NCI-H1092 (cell line): ENCODE data around the gene TP53BP2.
A peak's percentile ranks its signal among the peaks of the same experiment; 100 is the strongest.
"Not testable (repeated sequence)": the region's sequence is repeated elsewhere in the genome, so short reads cannot be mapped to it uniquely, and the experiment has no call there.

Experiments used
- DNase-seq: peaks from one replicate; lab custom pipeline; 2025; lab: John Stamatoyannopoulos, UW

The TP53BP2 gene

GRCh38 chr1:223742856-223743517 is 102.8 kb downstream of the TP53BP2 start:
- DNase-seq, result peak; percentile 84

- no peak for DNase-seq
Observed at GRCh38 chr1:223741861-223742260, 103.9 kb downstream of the TP53BP2 start.

- not testable (repeated sequence) for DNase-seq
Observed at GRCh38 chr1:223740038-223740736, 105.6 kb downstream of the TP53BP2 start.

GRCh38 chr1:223739366-223740037 is 106.2 kb downstream of the TP53BP2 start:
- DNase-seq, result no peak

GRCh38 chr1:223738465-223739365 is 107.0 kb downstream of the TP53BP2 start:
- DNase-seq, result no peak

- no peak for DNase-seq
Observed at GRCh38 chr1:223737342-223737741, 108.4 kb downstream of the TP53BP2 start.

GRCh38 chr1:223736638-223737037 is 109.1 kb downstream of the TP53BP2 start:
- not testable (repeated sequence) for DNase-seq

GRCh38 chr1:223733898-223734852 is 111.6 kb downstream of the TP53BP2 start:
- DNase-seq, result no peak

GRCh38 chr1:223732993-223733798 is 112.6 kb downstream of the TP53BP2 start:
- peak; percentile 23 for DNase-seq

GRCh38 chr1:223731133-223731770 is 114.5 kb downstream of the TP53BP2 start:
- DNase-seq, result no peak

GRCh38 chr1:223730479-223731132 is 115.1 kb downstream of the TP53BP2 start:
- no peak for DNase-seq

GRCh38 chr1:223729906-223730305 is 115.8 kb downstream of the TP53BP2 start:
- DNase-seq, result no peak
